Measurements from ENCODE around the gene SLC2A4RG. TPM values are rescaled to one million over a fixed set of nuclear protein-coding genes. Genes with fewer than 3 reads are reported as not detected.

SLC2A4RG gene

GRCh38 chr20:63792866-63793265 lies 53.3 kb downstream of the SLC2A4RG start:
- no peak overlapping the region for H3K9ac ChIP-seq (ENCODE audit: low read depth, low read length)
- H3K36me3 ChIP-seq (ENCODE audit: insufficient read depth, low read length): no peaks in the 10 kb centered on the region
- no peaks in the 10 kb centered on the region for H3K4me1 ChIP-seq (ENCODE audit: control insufficient read depth, insufficient read depth, low read length)
- H3K9me3 ChIP-seq (replicated peaks; ENCODE audit: low read length): no peaks in the 10 kb centered on the region
- H3K27me3 ChIP-seq (ENCODE audit: control insufficient read depth, insufficient read depth, low read length): no peaks in the 10 kb centered on the region
- no peak overlapping the region for H3K4me2 ChIP-seq (ENCODE audit: low read length)
- no peak overlapping the region for H3K4me3 ChIP-seq (ENCODE audit: low read length)

Small RNAs within 50 kb of the gene (small RNA-seq; reads per million reads assigned to genes)
- gene LIME1: not detected
- gene TNFRSF6B: not detected
